Endothelial cell (in vitro differentiated cells): Measurements from ENCODE around the gene NAV3. TPM values are rescaled to one million over a fixed set of nuclear protein-coding genes. Genes with fewer than 3 reads are reported as not detected.

Experiments
- DNase-seq: peaks from one replicate; pipeline ENCODE4 v3.0.0; 2021; ENCODE audit warnings: low spot score
- H3K27ac Mint-ChIP-seq: one replicate; pipeline ENCODE4 v1.8.0; 2021; ENCODE audit warnings: mixed read lengths, inconsistent platforms; ENCODE audit not compliant: unreplicated experiment
- H3K27me3 Mint-ChIP-seq: one replicate; pipeline ENCODE4 v1.8.0; 2021; ENCODE audit warnings: mild to moderate bottlenecking, moderate library complexity, mixed read lengths, inconsistent platforms; ENCODE audit not compliant: unreplicated experiment
- H3K36me3 Mint-ChIP-seq: one replicate; pipeline ENCODE4 v1.8.0; 2021; ENCODE audit warnings: mild to moderate bottlenecking, low read depth, mixed read lengths, inconsistent platforms; ENCODE audit not compliant: unreplicated experiment
- H3K4me1 Mint-ChIP-seq: one replicate; pipeline ENCODE4 v1.8.0; 2021; ENCODE audit warnings: mild to moderate bottlenecking, mixed read lengths, inconsistent platforms; ENCODE audit not compliant: unreplicated experiment
- H3K4me3 Mint-ChIP-seq: one replicate; pipeline ENCODE4 v1.8.0; 2021; ENCODE audit warnings: mild to moderate bottlenecking, mixed read lengths, inconsistent platforms; ENCODE audit not compliant: unreplicated experiment
- H3K9me3 Mint-ChIP-seq: one replicate; pipeline ENCODE4 v1.8.0; 2021; ENCODE audit warnings: mixed read lengths, inconsistent platforms; ENCODE audit not compliant: unreplicated experiment
- total RNA-seq: library from RNA; stranded (reverse); fragmentation: NEBNext Ultra II Directional; extraction: Animal tissue kit (Norgen Biotek cat#: 25700); gene quantifications from one replicate; pipeline ENCODE4 v1.2.1, GENCODE V29; 2021; ENCODE audit not compliant: unreplicated experiment
- TF ChIP-seq, protein P1 (sequence below): fragments of 200-600 bp; sonication (generic); IDR thresholded peaks from one replicate; pipeline ENCODE4 v1.5.0; 2021; ENCODE audit warnings: antibody characterized with exemption; ENCODE audit not compliant: unreplicated experiment

The NAV3 gene
- total RNA-seq, 1 donor from 2014 or later: 20.3 TPM

DNA sequence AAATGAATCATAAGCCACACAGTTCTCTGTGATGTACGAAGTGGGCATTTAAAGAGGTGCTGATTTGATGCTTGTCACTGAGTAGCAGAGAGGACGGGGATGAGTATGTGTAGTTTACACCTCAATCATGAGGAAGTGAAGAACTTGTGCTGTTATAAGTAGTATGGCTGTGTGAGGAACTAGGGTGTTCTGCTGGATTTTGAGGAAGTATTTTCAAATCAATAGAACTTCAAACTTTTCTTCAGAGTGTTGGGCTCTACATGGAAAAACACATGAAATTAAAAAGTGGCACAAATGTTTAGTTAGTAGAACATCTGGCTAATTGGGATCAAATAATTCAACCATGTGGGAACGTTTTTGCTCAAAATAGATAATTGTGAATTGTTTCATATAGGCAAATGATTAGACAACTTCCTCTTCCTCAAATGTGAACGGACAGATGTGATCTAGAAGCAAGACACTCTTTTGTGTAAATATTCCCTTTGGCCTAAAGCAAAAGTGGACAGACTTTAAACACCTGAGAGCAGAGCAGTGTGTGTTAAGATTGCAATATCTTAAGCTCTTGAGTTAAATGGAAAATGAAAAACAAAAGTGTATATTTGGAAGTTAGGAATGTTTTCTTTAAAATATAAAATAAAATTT is 168.5 kb downstream of the NAV3 start:
- H3K4me3 Mint-ChIP-seq: no peak overlapping the region
- TF ChIP-seq, protein P1, sequence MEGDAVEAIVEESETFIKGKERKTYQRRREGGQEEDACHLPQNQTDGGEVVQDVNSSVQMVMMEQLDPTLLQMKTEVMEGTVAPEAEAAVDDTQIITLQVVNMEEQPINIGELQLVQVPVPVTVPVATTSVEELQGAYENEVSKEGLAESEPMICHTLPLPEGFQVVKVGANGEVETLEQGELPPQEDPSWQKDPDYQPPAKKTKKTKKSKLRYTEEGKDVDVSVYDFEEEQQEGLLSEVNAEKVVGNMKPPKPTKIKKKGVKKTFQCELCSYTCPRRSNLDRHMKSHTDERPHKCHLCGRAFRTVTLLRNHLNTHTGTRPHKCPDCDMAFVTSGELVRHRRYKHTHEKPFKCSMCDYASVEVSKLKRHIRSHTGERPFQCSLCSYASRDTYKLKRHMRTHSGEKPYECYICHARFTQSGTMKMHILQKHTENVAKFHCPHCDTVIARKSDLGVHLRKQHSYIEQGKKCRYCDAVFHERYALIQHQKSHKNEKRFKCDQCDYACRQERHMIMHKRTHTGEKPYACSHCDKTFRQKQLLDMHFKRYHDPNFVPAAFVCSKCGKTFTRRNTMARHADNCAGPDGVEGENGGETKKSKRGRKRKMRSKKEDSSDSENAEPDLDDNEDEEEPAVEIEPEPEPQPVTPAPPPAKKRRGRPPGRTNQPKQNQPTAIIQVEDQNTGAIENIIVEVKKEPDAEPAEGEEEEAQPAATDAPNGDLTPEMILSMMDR: no peak
- H3K9me3 Mint-ChIP-seq: no peaks in the 10 kb centered on the region
- H3K4me1 Mint-ChIP-seq: peaks cover 6% of the 10 kb centered on the region
- no peaks in the 10 kb centered on the region for H3K36me3 Mint-ChIP-seq
- no peak overlapping the region for H3K27ac Mint-ChIP-seq
- DNase-seq: no peak
- no peaks in the 10 kb centered on the region for H3K27me3 Mint-ChIP-seq

DNA sequence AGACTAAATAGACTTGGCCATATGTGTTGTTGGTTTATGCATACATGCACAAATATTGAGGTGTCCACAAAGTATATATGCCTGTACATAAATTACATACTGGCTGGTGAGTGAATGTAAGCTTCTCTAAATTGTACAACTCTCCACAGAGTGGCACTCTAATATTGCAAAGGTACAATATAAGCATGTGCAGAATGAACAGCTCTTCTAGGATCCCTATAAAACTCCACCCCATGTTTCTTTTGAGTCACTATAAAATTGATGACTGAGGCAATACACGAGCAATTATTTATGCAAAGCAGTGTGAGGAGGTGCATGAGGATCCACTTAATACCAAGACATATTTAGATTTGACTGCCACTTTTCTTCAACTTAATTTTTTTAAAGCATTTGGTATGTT is 172.2 kb downstream of the NAV3 start:
- TF ChIP-seq, protein P1: no peak
- H3K4me1 Mint-ChIP-seq: peaks cover 6% of the 10 kb centered on the region
- no peak overlapping the region for H3K4me3 Mint-ChIP-seq
- H3K36me3 Mint-ChIP-seq: no peaks in the 10 kb centered on the region
- no peak for DNase-seq
- H3K27me3 Mint-ChIP-seq: peaks cover 1% of the 10 kb centered on the region
- no peaks in the 10 kb centered on the region for H3K9me3 Mint-ChIP-seq
- no peak overlapping the region for H3K27ac Mint-ChIP-seq

DNA sequence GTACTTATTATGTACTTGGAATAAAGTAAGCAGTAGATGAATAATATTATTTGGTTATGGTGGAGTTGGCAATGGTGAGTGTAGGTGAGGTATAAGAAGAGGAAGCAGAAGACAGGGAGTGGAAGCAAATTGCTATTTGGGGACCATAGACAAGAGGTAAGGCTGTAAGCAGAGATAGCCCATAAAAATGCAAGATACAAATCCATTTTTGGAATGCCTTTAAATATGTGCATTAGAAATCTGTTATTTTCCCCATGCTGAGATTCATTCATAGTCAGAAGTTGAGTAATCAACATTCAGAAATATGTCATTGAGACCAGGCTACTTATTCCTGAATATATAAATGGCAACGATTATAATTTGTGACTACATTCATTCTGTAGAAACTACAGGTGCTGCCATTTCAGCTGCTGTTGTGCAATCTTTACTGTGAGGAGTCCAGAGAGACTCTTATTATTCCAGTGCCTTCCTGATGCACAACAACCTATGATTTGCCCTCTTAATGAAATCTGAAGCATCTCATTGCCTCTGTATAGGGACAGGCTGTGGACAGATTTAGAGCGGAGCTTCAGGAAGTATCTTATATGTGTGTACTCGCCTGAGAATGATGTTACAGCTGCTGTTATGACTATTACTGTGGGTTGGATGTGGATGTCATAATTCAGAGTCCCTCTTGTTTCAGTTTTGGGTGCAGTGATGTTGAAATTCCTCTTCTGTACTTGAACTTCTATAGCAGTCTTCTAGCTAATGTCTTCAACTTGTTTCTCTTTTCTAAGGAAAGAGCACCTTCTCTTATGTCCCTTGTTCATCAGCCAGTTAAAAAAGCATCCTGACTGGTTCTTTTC is 173.8 kb downstream of the NAV3 start:
- TF ChIP-seq, protein P1: no peak
- no peak overlapping the region for H3K4me3 Mint-ChIP-seq
- H3K27ac Mint-ChIP-seq: no peak overlapping the region
- H3K9me3 Mint-ChIP-seq: no peaks in the 10 kb centered on the region
- no peaks in the 10 kb centered on the region for H3K4me1 Mint-ChIP-seq
- DNase-seq: no peak
- H3K36me3 Mint-ChIP-seq: no peaks in the 10 kb centered on the region
- peaks cover 1% of the 10 kb centered on the region for H3K27me3 Mint-ChIP-seq

DNA sequence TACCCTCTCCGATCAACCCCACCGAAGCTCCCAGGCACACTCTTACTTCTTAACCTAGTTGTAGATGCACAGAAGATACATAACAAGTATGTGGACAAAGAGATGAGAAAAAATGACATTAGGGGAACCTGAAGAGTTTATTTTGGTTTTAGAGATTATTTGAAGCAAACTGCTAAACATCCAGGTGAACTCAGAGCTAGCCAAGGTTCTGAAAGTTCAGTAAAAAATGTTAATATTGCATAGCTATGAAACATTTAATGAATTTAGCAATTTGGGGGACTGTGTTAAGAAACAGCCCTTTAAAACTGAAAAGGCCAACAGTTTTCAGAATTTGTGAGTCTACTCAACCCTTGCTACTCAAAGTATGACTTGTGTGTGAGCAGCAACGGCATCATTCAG is 174.4 kb downstream of the NAV3 start:
- no peaks in the 10 kb centered on the region for H3K36me3 Mint-ChIP-seq
- TF ChIP-seq, protein P1: no peak
- H3K4me3 Mint-ChIP-seq: no peak overlapping the region
- no peaks in the 10 kb centered on the region for H3K9me3 Mint-ChIP-seq
- DNase-seq: no peak
- no peaks in the 10 kb centered on the region for H3K4me1 Mint-ChIP-seq
- peaks cover 1% of the 10 kb centered on the region for H3K27me3 Mint-ChIP-seq
- no peak overlapping the region for H3K27ac Mint-ChIP-seq

DNA sequence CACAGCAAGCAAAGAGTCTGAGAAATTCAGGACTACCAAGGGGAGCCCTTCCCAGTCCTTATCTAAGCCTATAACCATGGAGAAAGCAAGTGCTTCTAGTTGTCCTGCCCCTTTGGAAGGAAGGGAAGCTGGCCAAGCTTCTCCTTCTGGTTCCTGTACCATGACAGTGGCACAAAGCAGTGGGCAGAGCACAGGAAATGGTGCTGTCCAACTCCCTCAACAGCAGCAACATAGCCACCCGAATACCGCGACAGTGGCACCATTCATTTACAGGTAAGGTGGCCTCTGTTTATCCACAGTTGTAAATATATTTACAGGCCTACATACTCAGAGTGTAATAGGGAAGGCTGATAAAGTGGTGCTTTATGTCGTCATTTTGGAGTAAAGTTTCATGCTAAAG is 176.5 kb downstream of the NAV3 start:
- Mint-ChIP-seq H3K27me3 (peaks cover 1% of the 10 kb centered on the region), H3K4me1 (no peaks in the 10 kb centered on the region)
- TF ChIP-seq, protein P1: no peak

More for the DNA sequence above, 176.5 kb downstream of the NAV3 start:
- Mint-ChIP-seq H3K4me3 (no peak overlapping the region), H3K36me3 (no peaks in the 10 kb centered on the region), H3K9me3 (no peaks in the 10 kb centered on the region), H3K27ac (no peak overlapping the region)
- no peak for DNase-seq
